Right lobe of liver (tissue), 4 donors: ENCODE results near the gene CAB39L.

Experiments used
- POLR2A ChIP-seq: fragments of 450-650 bp; IDR thresholded peaks from one replicate; pipeline ENCODE4 v1.6.1; 2017; ENCODE audit warnings: antibody characterized with exemption, mild to moderate bottlenecking
- TF ChIP-seq, protein P1 (sequence below), 4 donors: fragments of 200-600 bp in 3 of 4; fragments of 450-650 bp in 1 of 4; IDR thresholded peaks; one replicate each; pipeline versions ENCODE4 v1.5.1 to v1.8.0; 2016 to 2022; ENCODE audit warnings: antibody characterized with exemption in 4 of 4, mild to moderate bottlenecking in 2 of 4
- donor health status: DM: no; HTN: no; CAD: no.
- donor health status: DM: no; HTN: no; CAD: no.
- donor health status: DM: no; HTN: yes; CAD: no.

- TF ChIP-seq, protein P1, sequence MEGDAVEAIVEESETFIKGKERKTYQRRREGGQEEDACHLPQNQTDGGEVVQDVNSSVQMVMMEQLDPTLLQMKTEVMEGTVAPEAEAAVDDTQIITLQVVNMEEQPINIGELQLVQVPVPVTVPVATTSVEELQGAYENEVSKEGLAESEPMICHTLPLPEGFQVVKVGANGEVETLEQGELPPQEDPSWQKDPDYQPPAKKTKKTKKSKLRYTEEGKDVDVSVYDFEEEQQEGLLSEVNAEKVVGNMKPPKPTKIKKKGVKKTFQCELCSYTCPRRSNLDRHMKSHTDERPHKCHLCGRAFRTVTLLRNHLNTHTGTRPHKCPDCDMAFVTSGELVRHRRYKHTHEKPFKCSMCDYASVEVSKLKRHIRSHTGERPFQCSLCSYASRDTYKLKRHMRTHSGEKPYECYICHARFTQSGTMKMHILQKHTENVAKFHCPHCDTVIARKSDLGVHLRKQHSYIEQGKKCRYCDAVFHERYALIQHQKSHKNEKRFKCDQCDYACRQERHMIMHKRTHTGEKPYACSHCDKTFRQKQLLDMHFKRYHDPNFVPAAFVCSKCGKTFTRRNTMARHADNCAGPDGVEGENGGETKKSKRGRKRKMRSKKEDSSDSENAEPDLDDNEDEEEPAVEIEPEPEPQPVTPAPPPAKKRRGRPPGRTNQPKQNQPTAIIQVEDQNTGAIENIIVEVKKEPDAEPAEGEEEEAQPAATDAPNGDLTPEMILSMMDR (IDR thresholded peaks at IDR 0.05): no peak
- no peak for TF ChIP-seq POLR2A
These were observed 148.6 kb downstream of the CAB39L start for GRCh38 chr13:49295244-49295643.
